DMS 273 (cell line): Measurements from ENCODE around the gene RASAL2.
"Not testable (repeated sequence)": the region's sequence is repeated elsewhere in the genome, so short reads cannot be mapped to it uniquely, and the experiment has no call there.

Source experiments
- DNase-seq: peaks from one replicate; lab custom pipeline; 2025; ENCODE audit not compliant: unreplicated experiment; lab: John Stamatoyannopoulos, UW

RASAL2 gene

DNA sequence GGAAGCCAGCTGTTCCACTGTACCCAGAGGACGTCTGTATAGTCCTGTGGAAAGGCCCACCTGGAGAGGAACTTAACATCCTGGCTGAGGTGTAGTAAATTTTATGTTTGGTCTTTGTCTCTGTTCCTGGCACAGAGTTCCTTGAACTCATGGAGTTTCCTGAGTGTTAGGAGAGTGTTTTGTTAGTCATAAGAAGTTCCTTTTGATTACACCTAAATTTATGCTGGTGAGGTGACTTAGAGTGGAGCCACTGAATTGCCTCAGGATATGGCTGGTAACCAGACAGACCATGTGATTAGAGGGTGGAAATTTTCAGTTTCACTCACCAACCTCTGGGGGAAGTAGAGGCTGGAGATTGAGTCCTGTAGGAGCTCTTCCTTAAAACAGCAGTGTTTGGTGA, 57.9 kb downstream of the RASAL2 start:
- no peak for DNase-seq

DNA sequence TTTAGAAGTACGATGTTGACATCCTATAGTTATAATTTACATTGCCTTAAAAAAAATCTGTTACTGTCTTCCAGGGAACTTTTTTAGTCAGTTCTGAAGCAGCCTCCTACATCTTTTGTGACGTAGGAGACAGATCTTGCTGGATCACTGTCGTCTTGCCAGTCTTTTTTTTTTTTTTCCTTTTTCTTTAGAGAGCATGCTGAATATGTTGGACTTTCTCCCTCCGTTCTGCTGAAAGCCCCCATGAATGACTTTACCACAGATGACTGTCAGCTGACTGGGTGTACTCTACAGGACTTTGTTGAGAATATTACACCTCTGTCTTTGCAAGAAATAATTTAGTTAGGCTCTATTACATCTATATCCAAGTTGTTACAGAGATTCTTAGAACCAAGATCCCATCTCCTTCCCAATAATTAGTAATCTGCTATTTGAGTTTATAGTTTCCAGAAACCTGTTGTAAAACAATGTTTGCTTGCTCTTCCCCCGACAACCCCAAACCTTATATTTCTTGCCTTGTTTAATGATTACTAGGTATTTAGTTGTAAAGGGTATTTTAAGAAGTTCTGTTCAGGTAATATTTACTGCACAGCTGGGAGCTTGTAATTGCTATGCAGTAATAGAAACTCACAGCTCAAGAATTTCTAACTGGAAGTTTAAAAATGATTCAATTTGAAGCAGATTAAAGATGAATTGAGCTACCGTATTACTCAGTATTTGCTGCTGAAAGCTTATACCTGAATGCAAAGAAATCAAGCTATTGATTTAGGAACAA, 61.8 kb downstream of the RASAL2 start:
- no peak for DNase-seq

DNA sequence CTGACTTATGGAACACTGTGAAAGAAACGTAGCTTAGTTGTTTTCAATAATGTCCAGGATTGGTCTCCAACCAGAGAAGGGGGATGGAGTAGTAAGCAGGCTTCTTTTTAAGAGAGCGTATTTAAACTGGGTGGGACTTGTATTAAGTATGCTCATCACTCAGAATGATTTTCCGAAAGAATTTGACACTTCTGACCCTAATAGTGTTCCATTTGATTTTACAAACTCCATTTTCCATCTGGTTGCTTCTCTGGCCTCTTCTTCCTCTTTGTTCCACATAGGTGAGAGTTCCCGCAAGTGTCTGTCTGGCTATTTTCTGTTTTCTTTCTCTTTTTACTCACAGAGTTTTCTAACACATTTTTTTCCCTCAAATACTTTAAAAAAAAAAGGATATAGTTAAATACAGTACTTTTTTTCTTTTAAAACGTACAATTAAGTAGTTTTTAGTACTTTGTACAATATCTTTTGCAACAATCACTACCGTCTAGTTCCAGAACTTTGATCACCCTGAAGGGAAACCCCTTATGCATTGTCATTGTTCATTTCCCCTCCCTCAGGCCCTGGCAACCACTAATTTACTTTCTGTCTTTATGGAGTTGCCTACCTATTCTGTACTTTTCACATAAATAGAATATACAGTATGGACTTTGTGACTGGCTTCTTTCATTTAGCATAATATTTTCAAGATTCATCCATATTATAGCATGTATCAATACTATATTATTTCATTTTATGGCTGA, 67.0 kb downstream of the RASAL2 start:
- DNase-seq, result no peak

DNA sequence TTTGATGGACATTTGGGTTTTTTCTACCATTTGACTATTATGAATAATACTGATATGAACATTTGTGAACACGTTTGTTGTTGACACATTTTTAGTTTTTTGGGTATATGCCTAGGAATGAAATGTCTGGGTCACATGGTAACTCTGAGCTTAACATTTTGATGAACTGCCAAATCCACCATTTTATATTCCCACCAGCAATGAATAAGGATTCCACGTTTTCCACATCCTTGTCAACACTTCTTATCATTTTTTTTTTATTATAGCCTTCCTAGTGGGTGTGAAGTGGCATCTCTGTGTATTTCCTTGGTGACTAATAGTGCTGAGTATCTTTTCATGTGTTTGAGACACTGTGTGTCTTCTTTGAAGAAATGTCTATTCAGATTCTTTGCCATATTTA, 67.6 kb downstream of the RASAL2 start:
- no peak for DNase-seq

DNA sequence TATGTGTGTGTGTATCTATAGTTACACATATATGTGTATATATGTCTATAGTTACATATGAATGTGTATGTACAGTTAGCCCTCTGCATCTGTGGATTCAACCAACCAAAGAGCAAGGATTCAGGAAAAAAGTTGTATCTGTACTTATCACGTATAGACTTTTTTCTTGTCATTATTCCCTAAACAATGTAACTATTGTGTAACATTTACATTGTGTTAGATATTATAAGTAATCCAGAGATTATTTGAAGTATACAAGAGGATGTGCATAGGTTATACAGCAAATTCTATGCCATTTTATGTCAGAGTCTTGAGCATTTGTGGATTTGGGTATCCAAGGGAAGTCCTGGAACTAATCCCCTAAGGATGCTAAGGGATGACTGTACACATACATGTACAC, 71.3 kb downstream of the RASAL2 start:
- no peak for DNase-seq

DNA sequence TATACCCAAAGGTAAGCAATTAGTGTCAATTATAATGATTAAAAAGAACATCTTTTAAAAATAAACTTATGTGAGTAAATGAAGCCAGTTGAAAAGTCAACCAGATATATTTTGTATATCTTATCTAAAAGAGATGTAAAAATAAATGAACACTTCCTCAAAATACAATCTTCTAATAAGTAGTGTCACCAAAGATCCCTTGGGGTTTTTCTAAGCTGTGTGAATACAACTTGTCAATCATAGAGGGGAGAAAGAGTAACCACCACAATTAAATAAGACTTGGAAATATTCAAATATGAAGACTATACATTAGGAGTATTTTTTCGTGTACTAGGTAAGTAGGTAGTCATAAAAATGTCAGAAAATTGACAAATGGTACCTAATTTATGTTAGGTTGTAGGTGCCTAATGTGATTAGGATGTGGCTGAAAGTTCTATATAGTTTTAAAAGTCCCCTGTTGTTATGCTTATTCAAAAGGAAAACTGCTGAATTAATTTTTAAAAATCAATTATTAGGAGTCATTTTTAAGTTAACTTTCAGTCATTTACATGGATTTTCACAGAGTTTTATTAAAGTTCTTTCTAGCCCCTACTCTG, 72.6 kb downstream of the RASAL2 start:
- no peak for DNase-seq

DNA sequence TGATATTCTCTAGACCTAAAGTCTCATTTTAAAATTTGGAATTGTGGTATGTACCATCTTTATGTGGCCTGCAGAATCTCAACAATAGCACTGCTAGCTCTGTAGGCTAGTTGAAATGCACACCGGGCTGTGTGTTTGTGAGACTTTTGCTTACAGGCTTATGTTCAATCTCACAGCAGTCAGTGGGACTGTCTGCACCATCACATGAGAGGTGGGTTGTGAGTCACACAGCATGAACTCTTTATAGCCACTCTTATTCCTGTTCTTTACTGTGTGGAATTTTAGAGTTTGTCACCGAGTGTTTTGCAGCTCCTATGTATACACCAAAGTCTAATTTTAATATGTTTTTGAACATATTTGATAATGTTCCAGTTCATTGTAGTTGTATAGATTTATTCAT, 74.6 kb downstream of the RASAL2 start:
- peak; percentile 31 for DNase-seq

DNA sequence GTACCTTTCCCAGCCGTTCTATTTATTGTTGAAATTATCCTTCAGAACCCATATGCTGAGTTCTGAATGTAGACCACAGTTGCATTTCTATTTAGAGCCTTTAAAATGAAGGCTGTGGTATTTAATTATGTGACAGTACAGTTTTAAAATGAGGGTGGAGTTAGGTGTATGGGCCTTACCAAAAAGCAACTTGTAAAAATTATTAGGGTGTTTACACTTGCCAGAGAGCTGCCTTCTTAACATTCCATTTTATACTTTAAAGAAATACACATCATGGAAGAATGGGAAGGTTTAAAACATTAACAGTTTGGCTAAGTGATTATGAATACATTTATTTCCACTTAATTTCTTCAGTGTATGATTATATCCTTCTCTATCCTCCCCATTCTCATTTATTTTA, 75.7 kb downstream of the RASAL2 start:
- DNase-seq, result no peak

DNA sequence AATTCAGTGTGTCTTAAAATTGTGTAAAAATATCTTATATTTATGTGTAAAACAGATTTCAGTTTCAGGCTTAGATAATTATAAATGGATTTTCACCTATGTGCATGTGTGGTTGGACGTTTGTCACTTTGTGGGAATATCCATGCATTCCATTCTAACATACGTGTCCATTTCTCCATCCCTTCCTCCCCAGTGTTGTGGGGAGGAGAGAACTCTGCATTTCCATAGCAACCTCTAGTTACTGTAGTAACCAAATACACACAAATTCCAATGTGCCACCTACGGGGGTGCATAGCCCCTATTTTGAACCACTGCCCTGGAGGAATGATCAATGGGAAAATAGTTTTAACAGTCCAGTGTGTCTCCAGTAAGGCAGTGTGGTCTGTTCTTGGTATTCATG, 79.0 kb downstream of the RASAL2 start:
- DNase-seq, result no peak

DNA sequence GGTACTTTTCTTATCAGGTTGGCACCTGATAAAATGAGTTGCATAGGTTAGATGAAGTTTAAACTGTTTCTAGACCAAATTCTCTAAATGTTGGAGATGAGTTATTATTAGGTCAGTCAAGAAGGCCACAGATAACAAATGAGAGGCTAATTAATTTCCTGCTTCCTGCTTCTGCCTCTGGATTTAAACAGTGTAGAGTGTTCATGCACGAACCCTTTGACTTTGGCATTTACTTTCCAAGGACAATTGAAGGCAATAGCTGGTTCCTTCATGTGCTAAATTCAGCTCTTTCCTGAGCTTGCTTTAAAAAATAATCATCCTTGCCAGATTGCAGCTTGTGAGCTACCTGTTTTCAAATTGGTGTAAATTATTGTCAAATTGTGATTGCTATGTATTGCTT, 80.6 kb downstream of the RASAL2 start:
- DNase-seq, result no peak

DNA sequence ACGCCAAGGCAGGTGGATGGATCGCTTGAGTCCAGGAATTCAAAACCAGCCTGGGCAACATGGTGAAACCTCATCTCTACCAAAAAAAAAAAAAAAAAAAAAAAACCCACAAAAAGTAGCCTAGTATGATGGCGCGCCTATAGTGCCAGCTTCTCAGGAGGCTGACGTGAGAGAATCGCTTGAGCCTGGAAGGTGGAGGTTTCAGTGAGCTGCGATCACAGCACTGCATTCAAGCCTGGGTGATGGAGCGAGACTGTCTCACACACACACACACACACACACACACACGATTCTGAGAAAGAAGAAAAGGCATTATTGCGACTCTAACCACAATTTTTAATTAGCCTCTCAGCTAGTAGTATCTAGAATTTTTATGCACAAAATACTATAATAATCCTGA, 86.5 kb downstream of the RASAL2 start:
- DNase-seq, result no peak

DNA sequence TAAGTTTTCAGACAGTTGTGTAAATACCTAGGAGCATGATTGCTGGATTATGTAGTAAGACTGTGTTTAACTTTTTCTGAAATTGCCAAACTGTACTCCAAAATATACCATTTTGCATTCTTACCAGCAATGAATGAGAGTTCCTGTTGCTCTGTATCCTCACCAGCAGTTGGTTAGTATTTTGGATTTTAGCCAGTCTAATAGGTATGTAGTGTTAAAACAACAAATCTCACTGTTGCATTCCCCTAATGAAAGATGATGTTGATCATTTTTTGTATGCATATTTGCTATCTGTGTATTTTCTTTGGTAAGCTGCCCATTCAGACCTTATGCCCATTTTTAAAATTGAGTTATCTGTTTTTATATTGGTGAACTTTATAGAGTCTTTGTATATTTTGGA, 89.9 kb downstream of the RASAL2 start:
- DNase-seq, result no peak

DNA sequence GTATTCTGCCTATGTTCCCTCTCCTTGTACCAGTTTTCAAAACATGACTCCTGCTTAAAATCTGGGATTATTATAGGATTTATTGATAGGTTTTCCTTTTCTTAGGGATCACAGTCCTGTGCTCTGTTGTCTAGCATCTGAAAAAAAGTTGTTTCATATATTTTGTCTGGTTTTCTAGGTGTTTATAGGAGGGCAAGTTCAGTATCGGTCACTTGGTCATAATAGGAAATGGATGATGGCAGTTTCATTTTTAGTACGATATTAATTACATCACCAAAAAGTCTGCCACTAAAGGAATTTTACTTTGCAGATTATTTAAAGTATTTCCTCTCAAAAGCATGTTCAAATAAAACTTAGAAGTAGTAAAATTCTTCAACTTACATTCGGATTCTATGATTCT, 94.4 kb downstream of the RASAL2 start:
- DNase-seq, result no peak

DNA sequence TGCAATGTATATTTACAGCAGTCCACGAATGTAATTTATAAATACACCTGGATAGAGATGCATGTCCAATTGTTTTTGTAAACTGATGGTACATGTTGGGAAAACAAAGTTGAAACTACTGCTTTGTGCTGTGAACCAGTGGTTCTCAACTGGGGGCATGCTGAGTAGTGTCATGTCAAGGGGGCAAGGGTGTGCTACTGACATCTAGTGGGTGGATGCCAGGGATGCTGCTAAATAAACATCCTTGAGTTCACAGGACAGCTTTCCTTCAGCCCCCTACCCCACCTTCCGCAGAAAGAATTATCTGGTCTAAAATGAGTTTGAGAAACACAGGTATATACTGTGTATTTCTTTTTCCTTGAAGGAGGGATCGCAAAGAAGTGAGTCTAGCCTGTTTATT, 95.9 kb downstream of the RASAL2 start:
- DNase-seq, result peak; percentile 69

DNA sequence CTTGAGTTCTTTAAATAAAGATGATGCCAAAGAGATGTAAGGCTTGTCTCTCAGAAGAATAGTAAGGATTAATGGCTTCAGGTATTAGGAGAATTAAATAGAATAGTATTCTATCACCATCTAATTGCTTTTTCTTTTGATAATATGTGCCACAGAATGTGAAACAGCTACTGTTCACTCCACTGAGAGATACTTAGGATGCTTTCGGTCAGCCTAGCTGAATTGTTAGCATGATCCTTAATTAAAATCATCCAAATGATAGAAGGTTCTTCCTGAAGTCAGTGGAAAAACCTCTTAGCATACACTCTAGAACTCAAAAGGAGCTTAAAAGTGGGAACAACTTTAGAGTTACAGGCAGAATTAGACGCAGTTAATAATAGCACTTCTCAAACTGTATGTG, 97.0 kb downstream of the RASAL2 start:
- no peak for DNase-seq

DNA sequence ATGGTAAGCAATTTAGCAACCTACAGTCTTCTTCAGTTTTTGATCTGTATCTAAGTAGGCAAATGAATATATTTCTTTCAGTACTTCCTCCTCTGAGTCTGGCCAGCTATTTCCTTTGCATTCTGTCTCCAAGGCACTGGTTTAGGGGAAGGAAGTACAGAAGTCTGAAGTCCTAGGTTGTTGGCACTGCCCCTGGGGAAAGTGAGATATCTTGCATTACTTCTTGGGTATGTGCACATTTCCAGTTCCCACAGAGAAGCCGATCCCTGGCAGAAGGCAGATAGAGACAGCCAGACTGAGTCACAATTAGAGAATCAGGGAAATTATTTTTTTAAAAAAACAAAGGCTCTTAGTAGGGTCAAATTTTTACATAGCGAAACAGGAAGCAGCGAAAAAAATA, 98.8 kb downstream of the RASAL2 start:
- DNase-seq, result no peak

DNA sequence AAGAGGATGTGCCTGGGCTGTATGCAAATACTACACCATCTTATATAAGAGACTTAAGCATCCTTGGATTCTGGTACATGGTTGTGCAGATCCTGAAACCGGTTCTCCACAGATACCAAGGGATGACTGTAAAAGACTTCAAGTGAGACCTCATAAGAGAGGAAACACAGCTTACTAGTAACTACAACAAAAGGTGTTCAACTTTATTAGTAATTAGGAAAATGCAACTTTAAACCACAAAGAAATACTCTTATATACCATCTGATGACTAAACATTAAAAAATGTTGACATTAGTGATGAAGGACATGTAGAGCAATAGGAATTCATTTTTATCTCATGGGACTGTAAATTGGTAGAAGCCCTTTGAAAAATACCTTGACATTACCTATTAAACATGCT, 102.7 kb downstream of the RASAL2 start:
- DNase-seq, result no peak

DNA sequence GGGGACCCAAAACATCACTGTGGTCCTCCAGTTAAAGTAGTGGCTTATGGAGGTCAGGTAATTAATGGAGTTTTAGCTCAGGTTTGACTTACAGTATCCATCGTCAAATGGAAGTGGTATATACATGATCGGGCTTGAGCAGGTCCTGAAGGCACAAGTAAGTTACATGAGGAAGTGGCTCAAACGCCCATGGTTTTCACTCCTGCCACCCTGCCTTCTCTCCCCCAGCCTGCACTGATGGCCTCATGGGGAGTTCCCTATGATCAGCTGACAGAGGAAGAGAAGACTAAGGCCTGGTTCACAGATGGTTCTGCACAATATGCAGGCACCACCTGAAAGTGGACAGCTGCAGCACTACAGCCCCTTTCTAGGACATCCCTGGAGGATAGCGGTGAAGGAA, 108.2 kb downstream of the RASAL2 start:
- not testable (repeated sequence) for DNase-seq

DNA sequence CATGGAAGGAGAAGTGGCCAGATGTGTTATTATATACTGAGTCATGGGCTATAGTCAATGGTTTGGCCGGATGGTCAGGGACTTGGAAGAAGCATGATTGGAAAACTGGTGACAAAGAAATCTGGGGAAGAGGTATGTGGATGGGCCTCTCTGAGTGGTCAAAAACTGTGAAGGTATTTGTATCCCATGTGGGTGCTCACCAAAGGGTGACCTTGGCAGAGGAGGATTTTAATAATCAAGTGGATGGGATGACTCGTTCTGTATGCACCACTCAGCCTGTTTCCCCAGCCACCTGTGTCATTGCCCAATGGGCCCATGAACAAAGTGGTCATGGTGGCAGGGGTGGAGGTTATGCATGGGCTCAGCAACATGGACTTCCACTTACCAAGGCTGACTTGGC, 108.6 kb downstream of the RASAL2 start:
- not testable (repeated sequence) for DNase-seq

DNA sequence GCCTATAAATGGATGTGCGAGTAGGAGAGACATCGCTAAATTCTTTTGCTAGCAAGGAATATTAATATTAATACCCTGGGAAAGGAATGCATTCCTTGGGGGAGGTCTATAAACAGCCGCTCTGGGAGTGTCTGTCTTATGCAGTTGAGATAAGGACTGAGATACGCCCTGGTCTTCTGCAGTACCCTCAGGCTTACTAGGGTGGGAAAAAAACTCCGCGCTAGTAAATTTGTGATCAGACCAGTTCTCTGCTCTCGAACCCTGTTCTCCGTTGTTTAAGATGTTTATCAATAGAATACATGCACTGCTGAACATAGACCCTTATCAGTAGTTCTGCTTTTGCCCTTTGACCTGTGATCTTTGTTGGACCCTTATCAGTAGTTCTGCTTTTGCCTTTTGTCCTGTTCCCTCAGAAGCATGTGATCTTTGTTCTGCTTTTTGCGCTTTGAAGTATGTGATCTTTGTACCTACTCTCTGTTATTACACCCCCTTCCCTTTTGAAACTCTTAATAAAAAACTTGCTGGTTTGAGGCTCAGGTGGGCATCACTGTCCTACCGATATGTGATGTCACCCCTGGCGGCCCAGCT, 114.5 kb downstream of the RASAL2 start:
- not testable (repeated sequence) for DNase-seq

DNA sequence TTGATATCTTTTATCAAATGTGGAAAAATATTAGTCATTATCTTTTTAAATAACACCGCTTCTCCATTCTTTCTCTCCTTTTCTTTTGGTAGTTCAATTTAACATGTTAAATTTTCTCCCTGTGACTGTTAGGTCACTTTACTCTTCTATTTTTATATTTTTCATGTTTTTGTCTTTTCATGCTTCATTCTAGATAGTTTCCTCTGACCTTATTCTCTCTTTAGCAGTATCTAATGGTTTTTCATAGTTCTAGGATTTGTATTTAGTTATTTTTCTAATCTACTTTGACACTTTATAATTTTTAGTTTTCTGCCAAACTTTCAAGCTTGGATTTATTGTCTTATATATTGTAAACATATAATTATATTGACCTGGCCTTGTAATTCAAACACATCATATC, 116.0 kb downstream of the RASAL2 start:
- no peak for DNase-seq

DNA sequence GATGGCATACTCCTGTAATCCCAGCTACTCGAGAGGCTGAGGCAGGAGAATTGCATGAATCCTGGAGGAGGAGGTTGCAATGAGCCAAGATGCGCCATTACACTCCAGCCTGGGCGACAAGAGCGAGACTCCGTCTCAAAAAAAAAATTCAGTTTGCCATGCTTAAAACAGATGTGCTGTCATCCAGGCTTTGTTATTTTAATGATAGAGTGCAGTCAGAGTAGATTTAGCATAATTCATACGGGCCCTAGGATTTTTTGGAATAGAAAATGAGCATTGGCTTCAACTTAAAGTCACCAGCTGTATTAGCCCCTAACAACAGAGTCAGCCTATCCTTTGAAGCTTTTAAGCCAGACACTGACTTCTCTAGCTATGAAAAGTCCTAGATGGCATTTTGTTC, 124.6 kb downstream of the RASAL2 start:
- no peak for DNase-seq
